ENCODE data around the gene LHB.
"Not testable (repeated sequence)": the region's sequence is repeated elsewhere in the genome, so short reads cannot be mapped to it uniquely, and the experiment has no call there.

The LHB gene

GRCh38 chr19:49038557-49039276, 21.8 kb upstream of the LHB start:
- DNase-seq (ENCODE audit: low read depth in 1 of 2, low spot score in 1 of 2), result not testable (repeated sequence)

DNA sequence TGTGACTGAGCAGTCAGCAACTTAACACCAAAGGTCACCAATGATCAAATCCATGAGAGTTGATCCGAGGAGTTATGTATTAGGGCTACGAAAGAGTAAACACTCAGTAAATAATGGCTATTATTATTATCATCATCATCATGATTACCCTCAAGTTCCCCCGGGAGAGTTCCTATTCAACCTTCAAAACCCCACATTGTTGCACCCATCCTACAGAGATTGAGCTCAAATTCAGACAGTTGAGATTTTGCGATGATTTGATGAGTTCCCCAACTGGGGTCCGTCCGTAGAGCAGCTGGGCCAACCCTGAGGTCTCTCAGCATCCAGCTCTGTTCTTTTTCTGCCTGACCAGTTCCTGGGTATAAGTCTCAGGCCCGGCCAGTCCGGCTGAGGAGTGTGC, 21.2 kb upstream of the LHB start:
- not testable (repeated sequence) for DNase-seq (ENCODE audit: low read depth in 1 of 2, low spot score in 1 of 2)

GRCh38 chr19:49036815-49037214, 19.9 kb upstream of the LHB start, which contains the start of gene CGB1:
Gene CGB1 (minus strand): TSS chr19:49036895. CDS start chr19:49036711, 184 bp downstream.
- DNase-seq (ENCODE audit: low read depth in 1 of 2, low spot score in 1 of 2), result not testable (repeated sequence)

DNA sequence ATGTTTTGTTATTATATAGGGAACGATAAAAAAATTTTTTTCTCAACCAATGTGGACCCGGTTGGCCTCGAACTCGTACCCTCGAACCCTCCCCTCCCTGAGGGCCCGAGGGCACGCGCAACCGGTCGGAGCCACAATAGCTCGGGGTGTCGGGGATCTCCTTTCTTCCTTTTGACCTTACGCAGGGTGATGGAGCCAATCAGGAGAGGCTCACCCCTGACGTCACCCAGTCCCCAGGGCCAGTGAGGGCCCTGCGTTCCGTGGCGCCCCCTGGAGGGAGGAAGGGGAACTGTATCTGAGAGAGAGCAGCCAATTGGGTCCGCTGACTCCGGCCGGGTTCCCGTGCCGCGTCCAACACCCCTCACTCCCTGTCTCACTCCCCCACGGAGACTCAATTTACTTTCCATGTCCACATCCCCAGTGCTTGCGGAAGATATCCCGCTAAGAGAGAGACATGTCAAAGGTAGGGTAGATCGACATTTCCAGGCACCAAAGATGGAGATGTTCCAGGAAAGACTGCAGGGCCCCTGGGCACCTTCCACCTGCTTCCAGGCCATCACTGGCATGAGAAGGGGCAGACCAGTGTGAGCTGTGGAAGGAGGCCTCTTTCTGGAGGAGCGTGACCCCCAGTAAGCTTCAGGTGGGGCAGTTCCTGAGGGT, 14.9 kb upstream of the LHB start, which contains the start of gene CGB2:
Gene CGB2, plus strand, starts transcription at position 249 of the 660 bp plus-strand sequence. Its CDS starts 206 bp downstream, at position 455.
- DNase-seq (ENCODE audit: low read depth in 1 of 2, low spot score in 1 of 2), result peak in 1 of 2 donors; percentile 53

DNA sequence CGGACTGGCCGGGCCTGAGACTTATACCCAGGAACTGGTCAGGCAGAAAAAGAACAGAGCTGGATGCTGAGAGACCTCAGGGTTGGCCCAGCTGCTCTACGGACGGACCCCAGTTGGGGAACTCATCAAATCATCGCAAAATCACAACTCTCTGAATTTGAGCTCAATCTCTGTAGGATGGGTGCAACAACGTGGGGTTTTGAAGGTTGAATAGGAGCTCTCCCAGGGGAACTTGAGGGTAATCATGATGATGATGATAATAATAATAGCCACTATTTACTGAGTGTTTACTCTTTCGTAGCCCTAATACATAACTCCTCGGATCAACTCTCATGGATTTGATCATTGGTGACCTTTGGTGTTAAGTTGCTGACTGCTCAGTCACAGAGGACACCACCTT, 13.4 kb upstream of the LHB start:
- not testable (repeated sequence) for DNase-seq (ENCODE audit: low read depth in 1 of 2, low spot score in 1 of 2)

DNA sequence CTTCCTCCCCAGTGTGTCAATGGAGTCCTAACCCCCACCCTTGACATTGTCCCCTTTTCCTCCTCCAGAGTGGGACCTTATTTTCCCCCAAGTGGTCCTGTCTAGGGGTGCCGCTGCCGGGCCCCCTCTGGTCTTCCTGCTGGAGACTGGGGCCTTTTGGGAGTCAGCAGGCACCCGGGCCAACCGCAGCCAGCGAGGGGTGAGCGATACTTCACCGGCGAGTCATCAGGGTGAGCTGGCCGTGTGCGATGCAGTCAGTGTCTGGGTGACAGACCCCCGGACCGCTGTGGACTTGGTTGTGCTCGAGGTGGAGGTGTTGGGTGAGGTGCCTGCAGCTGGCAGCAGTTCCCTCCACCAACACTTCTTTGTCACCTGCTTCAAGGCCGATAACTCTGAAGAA, 12.9 kb upstream of the LHB start:
- not testable (repeated sequence) for DNase-seq (ENCODE audit: low read depth in 1 of 2, low spot score in 1 of 2)

DNA sequence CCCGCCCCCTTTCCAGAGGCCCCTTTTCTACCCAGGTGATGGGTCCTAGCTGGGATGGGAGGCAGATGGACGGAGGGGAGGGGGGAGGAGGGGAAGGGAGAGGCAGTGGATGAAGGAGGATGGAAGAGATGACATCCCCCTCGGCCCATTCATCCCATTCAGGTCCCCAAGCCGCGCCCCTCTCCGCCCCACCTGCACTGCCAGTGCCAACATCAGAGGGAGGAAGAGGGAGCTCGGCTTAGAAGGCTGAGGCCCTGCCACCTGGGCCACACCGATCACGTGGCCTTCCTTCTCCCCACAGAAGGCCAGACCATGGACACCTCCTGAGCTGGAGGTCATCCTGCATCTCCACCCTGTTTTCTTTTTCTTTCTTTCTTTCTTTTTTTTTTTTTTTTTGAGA, 11.8 kb upstream of the LHB start:
- DNase-seq (ENCODE audit: low read depth in 1 of 2, low spot score in 1 of 2), result not testable (repeated sequence)

DNA sequence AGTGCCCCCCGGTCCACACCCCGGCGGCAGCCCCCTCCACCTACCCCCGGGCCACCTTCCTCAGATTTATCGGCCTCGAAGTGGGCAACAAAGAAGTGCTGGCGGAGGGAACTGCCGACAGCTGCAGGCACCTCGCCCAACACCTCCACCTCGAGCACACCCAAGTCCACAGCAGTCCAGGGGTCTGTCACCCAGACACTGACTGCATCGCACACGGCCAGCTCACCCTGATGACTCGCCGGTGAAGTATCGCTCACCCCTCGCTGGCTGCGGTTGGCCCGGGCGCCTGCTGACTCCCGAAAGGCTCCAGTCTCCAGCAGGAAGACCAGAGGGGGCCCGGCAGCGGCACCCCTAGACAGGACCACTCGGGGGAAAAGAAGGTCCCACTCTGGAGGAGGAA, 8.7 kb upstream of the LHB start:
- DNase-seq (ENCODE audit: low read depth in 1 of 2, low spot score in 1 of 2), result not testable (repeated sequence)

- DNase-seq (ENCODE audit: low read depth in 1 of 2, low spot score in 1 of 2), result not testable (repeated sequence)
Measured at GRCh38 chr19:49025088-49025487, 8.2 kb upstream of the LHB start.

DNA sequence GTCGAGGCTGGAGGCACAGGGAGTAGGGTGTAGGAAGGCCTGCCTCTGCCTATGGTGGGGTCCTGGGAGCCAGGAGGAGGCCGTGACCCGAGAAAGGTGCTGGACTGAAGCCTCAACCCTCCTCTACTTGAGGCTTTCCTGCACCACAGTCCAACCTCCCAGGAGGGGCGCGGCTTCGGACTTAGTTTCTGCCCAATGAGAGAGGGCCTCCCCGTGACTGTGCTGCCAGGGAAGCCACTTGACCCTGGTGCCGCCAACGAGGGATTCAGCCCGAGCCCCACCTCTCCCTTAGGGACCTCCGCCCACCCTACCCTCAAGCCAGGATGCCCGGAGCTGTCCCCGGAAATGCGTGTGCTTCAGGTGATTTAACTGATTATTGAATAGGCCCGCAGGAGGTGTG, 7.3 kb upstream of the LHB start, which contains the start of gene CGB3:
Gene CGB3, minus strand, starts transcription at position 101 of the 400 bp plus-strand sequence. CDS start 362 bp downstream, outside the sequence.
- not testable (repeated sequence) for DNase-seq (ENCODE audit: low read depth in 1 of 2, low spot score in 1 of 2)

DNA sequence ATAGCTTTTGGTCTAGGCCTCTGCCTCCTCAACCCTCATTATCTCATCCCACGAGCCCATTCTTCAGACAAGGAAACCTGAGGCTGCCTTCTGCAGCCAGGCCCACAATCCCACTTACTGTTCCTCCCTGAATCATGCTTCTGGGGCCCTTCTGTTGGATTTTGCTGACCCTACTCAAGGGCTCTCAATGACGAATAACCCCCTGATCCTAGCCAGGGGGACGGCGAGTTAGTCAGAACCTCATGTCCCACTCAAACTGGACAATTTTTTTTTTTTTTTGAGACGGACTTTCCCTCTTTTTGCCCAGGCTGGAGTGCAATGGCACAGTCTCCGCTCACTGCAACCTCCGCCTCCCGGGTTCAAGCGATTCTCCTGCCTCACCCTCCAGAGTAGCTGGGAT, 5.2 kb upstream of the LHB start:
- DNase-seq (ENCODE audit: low read depth in 1 of 2, low spot score in 1 of 2), result no peak

- DNase-seq (ENCODE audit: low read depth in 1 of 2, low spot score in 1 of 2), result no peak
Measured at GRCh38 chr19:49020931-49021895, 4.3 kb upstream of the LHB start.

GRCh38 chr19:49020342-49020741, 3.5 kb upstream of the LHB start:
- DNase-seq (ENCODE audit: low read depth in 1 of 2, low spot score in 1 of 2), result no peak

- DNase-seq (ENCODE audit: low read depth in 1 of 2, low spot score in 1 of 2), result peak in 1 of 2 donors; percentile 35
Measured at GRCh38 chr19:49019242-49019932, 2.5 kb upstream of the LHB start.

GRCh38 chr19:49018388-49019241, 1.7 kb upstream of the LHB start:
- DNase-seq (ENCODE audit: low read depth in 1 of 2, low spot score in 1 of 2), result not testable (repeated sequence)

- DNase-seq (ENCODE audit: low read depth in 1 of 2, low spot score in 1 of 2), result peak; percentile 35 to 48
Measured at GRCh38 chr19:49017666-49018351, 918 bp upstream of the LHB start.

DNA sequence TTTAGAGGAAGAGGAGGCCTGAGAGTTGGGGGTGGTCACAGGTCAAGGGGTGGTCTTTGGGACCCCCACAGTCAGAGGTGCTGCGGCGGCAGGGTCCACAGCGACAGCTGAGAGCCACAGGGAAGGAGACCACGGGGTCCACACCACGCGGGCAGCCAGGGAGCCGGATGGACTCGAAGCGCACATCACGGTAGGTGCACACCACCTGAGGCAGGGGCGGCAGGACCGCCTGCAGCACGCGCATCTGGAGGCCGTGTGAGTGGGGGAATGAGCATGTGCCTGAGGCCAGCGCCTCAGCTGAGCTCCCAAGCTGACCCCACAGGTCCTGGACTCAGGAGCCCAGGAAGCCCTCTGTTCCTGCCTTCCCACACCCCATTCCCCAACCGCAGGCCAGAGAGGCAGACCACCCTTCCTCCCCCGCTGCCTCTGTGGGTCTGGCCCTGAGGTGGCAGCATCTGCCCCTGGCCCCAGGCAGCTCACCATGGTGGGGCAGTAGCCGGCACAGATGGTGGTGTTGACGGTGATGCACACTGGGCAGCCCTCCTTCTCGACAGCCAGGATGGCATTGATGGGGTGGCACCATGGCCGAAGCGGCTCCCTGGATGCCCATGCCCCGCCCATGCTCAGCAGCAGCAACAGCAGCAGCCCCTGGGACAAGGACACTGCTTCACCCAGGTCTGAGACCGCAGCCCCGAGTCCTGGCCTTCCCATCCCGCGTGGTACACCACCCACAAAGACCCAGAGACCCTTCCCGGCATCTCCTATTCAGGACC, 638 bp downstream of the LHB start:
- DNase-seq (ENCODE audit: low read depth in 1 of 2, low spot score in 1 of 2), result no peak

- no peak for DNase-seq (ENCODE audit: low read depth in 1 of 2, low spot score in 1 of 2)
Measured at GRCh38 chr19:49014870-49015255, 2.0 kb downstream of the LHB start.

Data from activated CD4-positive, alpha-beta T cell treated with anti-CD3 and anti-CD28 coated beads, Interleukin-2, amount 50 U/mL, for 24 hours (primary cell).